Measurements from ENCODE around the gene HOXA10. TPM values are rescaled to one million over a fixed set of nuclear protein-coding genes. Genes with fewer than 3 reads are reported as not detected.

The HOXA10 gene
- total and polyA plus RNA-seq, 4 donors = 1.5 to 11.2 (median 3.5) TPM

DNA sequence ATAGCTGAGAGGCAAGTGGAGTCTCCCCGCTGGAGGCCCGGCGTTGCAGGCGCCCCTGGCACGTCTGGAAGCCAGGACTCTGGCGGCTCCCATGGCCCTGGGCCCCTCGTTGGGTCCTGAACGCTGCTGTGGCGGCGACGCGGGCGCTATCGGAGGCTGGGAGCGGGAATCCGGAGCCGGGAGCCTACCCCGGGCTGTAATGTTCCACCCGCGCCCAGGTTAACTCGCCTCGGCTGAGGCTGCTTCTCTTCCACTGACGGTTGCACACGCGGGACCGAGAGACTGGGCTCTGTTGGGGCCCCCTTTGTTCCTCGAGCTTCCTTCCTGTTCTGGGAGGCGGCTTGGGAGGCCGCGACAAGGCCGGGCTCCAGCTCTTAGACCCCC lies 29.3 kb downstream of the HOXA10 start:
- Histone ChIP-seq H3K27me3 (ENCODE audit: control insufficient read depth in 1 of 2, insufficient read depth in 2 of 2, low read length in 1 of 2) (no peaks in the 10 kb centered on the region), H3K4me3 (ENCODE audit: low read length in 2 of 2) (no peak overlapping the region), H3K9me3 (ENCODE audit: control insufficient read depth, low read length) (no peaks in the 10 kb centered on the region), H3K27ac (ENCODE audit: low read depth in 1 of 2, low read length in 2 of 2) (no peak overlapping the region), H3K4me1 (ENCODE audit: control insufficient read depth in 1 of 2, insufficient read depth in 2 of 2, low read length in 2 of 2) (no peaks in the 10 kb centered on the region), H3K36me3 (ENCODE audit: control insufficient read depth in 1 of 2, insufficient read depth in 2 of 2, low read length in 1 of 2) (no peaks in the 10 kb centered on the region)
- 63 to 79% methylated on average over 31 of the region's 31 CpGs for WGBS, 2 donors
- intact Hi-C loops (cut with DNase I) = loop anchor here in 1 of 2 donors (5.0 kb wide), 1 partner anchor 47 kb away; the partner anchor contains the start of gene HOXA1
- peak; percentile 1 for ATAC-seq (ENCODE audit: low FRiP score)
- peak in 1 of 2 donors; percentile 77 for DNase-seq

DNA sequence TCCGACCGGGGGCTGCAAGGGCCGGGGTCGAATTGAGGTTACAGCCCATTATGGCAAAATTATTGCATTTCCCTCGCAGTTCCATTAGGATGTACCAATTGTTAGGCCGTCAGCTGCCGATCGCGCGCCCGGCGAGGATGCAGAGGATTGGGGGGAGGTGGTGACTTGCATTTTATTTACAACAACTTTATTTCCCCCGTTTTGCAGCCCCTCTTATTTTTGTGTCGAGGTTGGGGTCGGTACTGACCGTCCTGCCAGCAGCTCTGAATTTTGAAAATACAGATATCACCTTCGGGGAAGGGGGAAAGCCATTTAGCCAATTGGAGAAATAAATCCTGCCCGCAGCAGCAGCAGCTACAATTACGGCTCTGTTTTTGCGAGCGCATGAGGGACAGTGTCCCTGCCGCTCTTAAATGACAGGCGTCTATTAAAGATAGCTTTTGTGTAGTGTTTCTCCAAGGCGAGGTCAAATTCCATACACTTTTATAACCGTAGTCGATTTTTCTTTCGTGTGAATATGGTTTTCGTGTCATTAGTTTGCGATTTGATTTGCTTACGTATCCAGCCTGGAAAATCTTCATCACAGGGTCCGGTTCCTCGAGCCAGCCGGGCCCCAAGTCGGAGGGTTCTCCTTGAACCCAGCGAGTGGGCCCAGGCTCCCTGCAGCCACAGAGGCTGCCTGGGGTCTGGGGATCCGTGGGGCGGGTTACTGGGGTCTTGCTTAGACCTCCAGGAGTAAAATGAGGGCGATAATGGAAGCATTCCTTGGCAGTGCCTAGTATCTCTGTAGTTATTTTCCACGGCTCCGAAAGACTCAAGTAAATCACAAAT lies 30.0 kb downstream of the HOXA10 start:
- Histone ChIP-seq H3K27ac (ENCODE audit: low read depth in 1 of 2, low read length in 2 of 2) (no peak overlapping the region), H3K4me3 (ENCODE audit: low read length in 2 of 2) (no peak overlapping the region), H3K36me3 (ENCODE audit: control insufficient read depth in 1 of 2, insufficient read depth in 2 of 2, low read length in 1 of 2) (no peaks in the 10 kb centered on the region), H3K27me3 (ENCODE audit: control insufficient read depth in 1 of 2, insufficient read depth in 2 of 2, low read length in 1 of 2) (no peaks in the 10 kb centered on the region), H3K4me1 (ENCODE audit: control insufficient read depth in 1 of 2, insufficient read depth in 2 of 2, low read length in 2 of 2) (no peaks in the 10 kb centered on the region), H3K9me3 (ENCODE audit: control insufficient read depth, low read length) (no peaks in the 10 kb centered on the region)
- no peak for DNase-seq
- intact Hi-C loops (cut with DNase I) = loop anchor here (2.0 to 5.0 kb wide), 2 partner anchors 47 to 289 kb away; partner anchors contain the start of gene HOXA1 (in 1 of the 2)
- 54 to 61% methylated on average over 40 of the region's 40 CpGs for WGBS, 2 donors
- ATAC-seq (ENCODE audit: low FRiP score) = no peak

DNA sequence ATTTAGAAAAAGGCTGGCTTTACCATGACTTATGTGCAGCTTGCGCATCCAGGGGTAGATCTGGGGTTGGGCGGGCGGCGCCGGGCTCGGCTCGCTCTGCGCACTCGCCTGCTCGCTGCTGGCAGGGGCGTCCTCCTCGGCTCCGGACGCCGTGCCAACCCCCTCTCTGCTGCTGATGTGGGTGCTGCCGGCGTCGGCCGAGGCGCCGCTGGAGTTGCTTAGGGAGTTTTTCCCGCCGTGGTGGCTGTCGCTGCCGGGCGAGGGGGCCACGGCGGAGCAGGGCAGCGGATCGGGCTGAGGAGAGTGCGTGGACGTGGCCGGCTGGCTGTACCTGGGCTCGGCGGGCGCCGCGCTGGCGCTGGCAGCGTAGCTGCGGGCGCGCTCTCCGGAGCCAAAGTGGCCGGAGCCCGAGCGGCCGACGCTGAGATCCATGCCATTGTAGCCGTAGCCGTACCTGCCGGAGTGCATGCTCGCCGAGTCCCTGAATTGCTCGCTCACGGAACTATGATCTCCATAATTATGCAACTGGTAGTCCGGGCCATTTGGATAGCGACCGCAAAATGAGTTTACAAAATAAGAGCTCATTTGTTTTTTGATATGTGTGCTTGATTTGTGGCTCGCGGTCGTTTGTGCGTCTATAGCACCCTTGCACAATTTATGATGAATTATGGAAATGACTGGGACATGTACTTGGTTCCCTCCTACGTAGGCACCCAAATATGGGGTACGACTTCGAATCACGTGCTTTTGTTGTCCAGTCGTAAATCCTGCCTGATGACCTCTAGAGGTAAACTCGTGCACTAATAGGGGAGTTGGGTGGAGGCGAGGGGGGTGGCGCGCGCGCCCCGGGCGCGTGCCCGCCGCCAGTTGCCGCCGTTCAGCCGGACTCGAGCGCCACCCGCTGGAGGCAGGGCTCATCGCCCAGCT lies 30.8 kb downstream of the HOXA10 start, which contains the start of gene HOXA5:
HOXA5 (minus strand) TSS at position 659 of the 927 bp plus-strand sequence; CDS start at position 585, 74 bp downstream.
- Histone ChIP-seq H3K27me3 (ENCODE audit: control insufficient read depth in 1 of 2, insufficient read depth in 2 of 2, low read length in 1 of 2) (no peaks in the 10 kb centered on the region), H3K36me3 (ENCODE audit: control insufficient read depth in 1 of 2, insufficient read depth in 2 of 2, low read length in 1 of 2) (no peaks in the 10 kb centered on the region), H3K27ac (ENCODE audit: low read depth in 1 of 2, low read length in 2 of 2) (peak within 1 kb of the TSS; percentile 20 to 58), H3K4me1 (ENCODE audit: control insufficient read depth in 1 of 2, insufficient read depth in 2 of 2, low read length in 2 of 2) (no peaks in the 10 kb centered on the region), H3K4me3 (ENCODE audit: low read length in 2 of 2) (peak within 1 kb of the TSS; percentile 37 to 67), H3K9me3 (ENCODE audit: control insufficient read depth, low read length) (no peaks in the 10 kb centered on the region)
- WGBS, 2 donors = 6% methylated on average over 86 of the region's 86 CpGs
- intact Hi-C loops (cut with DNase I) = loop anchor here (2.0 to 5.0 kb wide), 2 partner anchors 46 to 288 kb away; partner anchors contain the start of gene HOXA1 (in 1 of the 2)
- ATAC-seq (ENCODE audit: low FRiP score) = peak; percentile 81
- DNase-seq = peak; percentile 80 to 92

DNA sequence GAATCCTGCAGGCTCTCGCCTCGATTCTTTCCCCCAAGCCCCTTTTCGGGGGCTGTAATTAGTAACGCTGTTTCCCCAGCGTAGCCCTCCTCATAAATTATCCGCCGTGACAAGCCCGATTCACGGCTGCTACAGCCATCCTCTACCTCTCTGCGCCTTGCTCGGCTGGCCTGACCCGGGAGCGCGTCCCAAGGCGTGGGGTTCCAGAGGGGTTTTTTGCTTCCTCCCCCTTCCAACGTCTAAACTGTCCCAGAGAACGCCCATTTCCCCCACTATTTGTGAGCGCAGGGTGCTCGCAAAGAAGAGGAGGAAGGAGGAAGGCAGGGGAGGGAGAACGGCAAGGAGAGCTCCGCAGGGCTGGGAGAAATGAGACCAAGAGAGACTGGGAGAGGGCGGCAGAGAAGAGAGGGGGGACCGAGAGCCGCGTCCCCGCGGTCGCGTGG lies 31.5 kb downstream of the HOXA10 start:
- DNase-seq (no peak), ATAC-seq (ENCODE audit: low FRiP score) (no peak)
- no peaks in the 10 kb centered on the region for H3K36me3 ChIP-seq (ENCODE audit: control insufficient read depth in 1 of 2, insufficient read depth in 2 of 2, low read length in 1 of 2)
- peak overlapping the region; percentile 37 to 67 for H3K4me3 ChIP-seq (ENCODE audit: low read length in 2 of 2)
- H3K27ac ChIP-seq (ENCODE audit: low read depth in 1 of 2, low read length in 2 of 2) = peak overlapping the region; percentile 20 to 58
- intact Hi-C loops (cut with DNase I) = loop anchor here (2.0 to 5.0 kb wide), 2 partner anchors 45 to 288 kb away; partner anchors contain the start of gene HOXA1 (in 1 of the 2)
- no peaks in the 10 kb centered on the region for H3K4me1 ChIP-seq (ENCODE audit: control insufficient read depth in 1 of 2, insufficient read depth in 2 of 2, low read length in 2 of 2)
- WGBS, 2 donors = 1 to 6% methylated on average over 29 of the region's 29 CpGs
- H3K9me3 ChIP-seq (ENCODE audit: control insufficient read depth, low read length) = no peaks in the 10 kb centered on the region
- no peaks in the 10 kb centered on the region for H3K27me3 ChIP-seq (ENCODE audit: control insufficient read depth in 1 of 2, insufficient read depth in 2 of 2, low read length in 1 of 2)

DNA sequence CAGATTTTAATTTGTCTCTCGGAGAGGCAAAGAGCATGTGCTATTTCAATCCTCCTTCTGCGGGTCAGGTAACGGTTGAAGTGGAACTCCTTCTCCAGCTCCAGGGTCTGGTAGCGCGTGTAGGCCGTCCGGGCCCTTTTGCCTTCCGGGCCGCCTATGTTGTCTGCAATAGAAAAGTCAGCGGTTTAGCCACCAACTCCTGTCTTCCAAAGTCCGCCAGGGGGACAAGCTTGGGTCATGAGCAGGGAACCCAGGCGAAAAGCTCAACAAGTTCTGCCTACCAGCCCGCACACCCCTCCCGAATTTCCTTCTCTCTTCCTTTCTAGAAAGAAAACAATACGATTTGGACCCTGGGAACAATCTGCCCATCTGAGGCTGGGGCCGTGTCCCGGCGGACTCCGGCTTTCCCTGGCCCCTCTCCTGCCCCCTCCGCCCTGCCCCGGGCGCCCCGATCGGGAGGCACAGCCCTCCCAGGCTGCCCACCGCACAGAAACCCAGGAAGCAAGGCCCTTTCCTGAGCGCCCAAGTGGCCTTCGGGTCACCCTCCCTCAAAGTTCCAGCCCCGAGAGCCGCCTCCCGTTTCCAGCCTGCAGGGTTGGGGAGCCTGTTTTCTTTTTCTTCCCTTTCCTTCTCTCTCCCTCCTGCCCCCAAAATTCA lies 32.1 kb downstream of the HOXA10 start:
- WGBS, 2 donors = 22 to 28% methylated on average over 30 of the region's 30 CpGs
- ATAC-seq (ENCODE audit: low FRiP score) (no peak), DNase-seq (peak in 1 of 2 donors; percentile 55)
- H3K27me3 ChIP-seq (ENCODE audit: control insufficient read depth in 1 of 2, insufficient read depth in 2 of 2, low read length in 1 of 2) = no peaks in the 10 kb centered on the region
- intact Hi-C loops (cut with DNase I) = loop anchor here (2.0 to 5.0 kb wide), 2 partner anchors 45 to 287 kb away; partner anchors contain the start of gene HOXA1 (in 1 of the 2)
- no peaks in the 10 kb centered on the region for H3K36me3 ChIP-seq (ENCODE audit: control insufficient read depth in 1 of 2, insufficient read depth in 2 of 2, low read length in 1 of 2)
- H3K4me3 ChIP-seq (ENCODE audit: low read length in 2 of 2) = peak overlapping the region; percentile 37 to 67
- H3K9me3 ChIP-seq (ENCODE audit: control insufficient read depth, low read length) = no peaks in the 10 kb centered on the region
- H3K27ac ChIP-seq (ENCODE audit: low read depth in 1 of 2, low read length in 2 of 2) = peak overlapping the region in 1 of 2 donors; percentile 58
- no peaks in the 10 kb centered on the region for H3K4me1 ChIP-seq (ENCODE audit: control insufficient read depth in 1 of 2, insufficient read depth in 2 of 2, low read length in 2 of 2)

DNA sequence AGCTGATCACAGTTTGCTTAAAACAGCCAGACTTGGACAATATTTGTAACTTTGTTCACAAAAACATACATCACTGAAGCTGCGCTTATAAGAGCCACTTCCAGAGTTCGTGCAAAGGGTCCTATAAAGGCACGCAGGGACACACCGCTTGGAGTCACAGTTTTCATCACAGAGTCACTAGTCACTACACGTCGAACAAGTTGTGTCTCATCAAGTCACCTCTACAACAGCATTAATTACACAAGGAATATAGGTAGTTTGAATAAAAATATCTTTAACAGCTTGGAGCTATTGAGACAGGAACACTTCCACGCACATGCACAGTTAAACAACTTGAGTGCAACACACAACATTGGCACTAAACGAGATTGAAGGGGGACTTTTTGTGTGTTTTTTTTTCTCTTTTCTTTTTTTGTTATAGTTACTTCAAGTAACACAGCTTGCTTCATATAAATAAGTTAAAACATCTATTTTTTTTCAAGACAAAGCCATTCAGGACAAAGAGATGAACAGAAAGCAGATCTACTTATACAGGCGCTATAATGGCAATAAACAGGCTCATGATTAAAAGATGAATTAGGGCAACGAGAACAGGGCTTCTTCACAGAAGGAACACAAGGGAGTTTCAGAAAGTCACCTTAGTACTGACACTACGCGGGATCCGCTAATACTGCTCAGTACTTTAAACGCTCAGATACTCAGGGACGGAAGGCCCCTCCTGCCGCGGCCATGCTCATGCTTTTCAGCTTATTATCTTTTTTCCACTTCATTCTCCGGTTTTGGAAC lies 32.8 kb downstream of the HOXA10 start:
- Histone ChIP-seq H3K4me3 (ENCODE audit: low read length in 2 of 2) (peak overlapping the region in 1 of 2 donors; percentile 7), H3K36me3 (ENCODE audit: control insufficient read depth in 1 of 2, insufficient read depth in 2 of 2, low read length in 1 of 2) (no peaks in the 10 kb centered on the region), H3K9me3 (ENCODE audit: control insufficient read depth, low read length) (no peaks in the 10 kb centered on the region), H3K4me1 (ENCODE audit: control insufficient read depth in 1 of 2, insufficient read depth in 2 of 2, low read length in 2 of 2) (no peaks in the 10 kb centered on the region), H3K27ac (ENCODE audit: low read depth in 1 of 2, low read length in 2 of 2) (no peak overlapping the region), H3K27me3 (ENCODE audit: control insufficient read depth in 1 of 2, insufficient read depth in 2 of 2, low read length in 1 of 2) (no peaks in the 10 kb centered on the region)
- intact Hi-C loops (cut with DNase I) = loop anchor here in 1 of 2 donors (5.0 kb wide), 1 partner anchor 44 kb away; the partner anchor contains the start of gene HOXA1
- DNase-seq = no peak
- no peak for ATAC-seq (ENCODE audit: low FRiP score)
- WGBS, 2 donors = 69 to 79% methylated on average over 18 of the region's 18 CpGs

- ATAC-seq (ENCODE audit: low FRiP score) (no peak), DNase-seq (no peak)
- Histone ChIP-seq H3K27ac (ENCODE audit: low read depth in 1 of 2, low read length in 2 of 2) (no peak overlapping the region), H3K36me3 (ENCODE audit: control insufficient read depth in 1 of 2, insufficient read depth in 2 of 2, low read length in 1 of 2) (no peaks in the 10 kb centered on the region), H3K4me1 (ENCODE audit: control insufficient read depth in 1 of 2, insufficient read depth in 2 of 2, low read length in 2 of 2) (no peaks in the 10 kb centered on the region), H3K9me3 (ENCODE audit: control insufficient read depth, low read length) (no peaks in the 10 kb centered on the region), H3K4me3 (ENCODE audit: low read length in 2 of 2) (no peak overlapping the region), H3K27me3 (ENCODE audit: control insufficient read depth in 1 of 2, insufficient read depth in 2 of 2, low read length in 1 of 2) (no peaks in the 10 kb centered on the region)
- 79 to 95% methylated on average over 15 of the region's 15 CpGs for WGBS, 2 donors
- intact Hi-C loops (cut with DNase I) = loop anchor here in 1 of 2 donors (5.0 kb wide), 1 partner anchor 43 kb away; the partner anchor contains the start of gene HOXA1
Measured at GRCh38 chr7:27140126-27140857, 33.8 kb downstream of the HOXA10 start.

Measured in aorta (tissue), 5 donors.